Right atrium auricular region (tissue), 2 donors: Measurements from ENCODE around the gene USP17L25. TPM values are rescaled to one million over a fixed set of nuclear protein-coding genes. Genes with fewer than 3 reads are reported as not detected.
"Not testable (repeated sequence)": the region's sequence is repeated elsewhere in the genome, so short reads cannot be mapped to it uniquely, and the experiment has no call there.

Source experiments
- DNase-seq: peaks from one replicate; pipeline ENCODE4 v3.0.0-alpha.2; 2019; ENCODE audit warnings: low spot score
- H3K27ac ChIP-seq, 2 donors: fragments of 200-600 bp; sonication (generic); 1 replicate in 1 of 2; 2 replicates in 1 of 2; pipeline ENCODE4 v1.5.1; 2016 to 2019
- H3K27me3 ChIP-seq, 2 donors: fragments of 200-600 bp; sonication (generic); one replicate each; pipeline versions ENCODE4 v1.5.1 to v1.6.0; 2017 to 2019
- H3K36me3 ChIP-seq: fragments of 200-600 bp; sonication (generic); one replicate; pipeline ENCODE4 v1.5.1; 2016
- H3K4me1 ChIP-seq, 2 donors: fragments of 200-600 bp; sonication (generic); one replicate each; pipeline versions ENCODE4 v1.5.1 to v1.6.0; 2017 to 2019
- H3K4me3 ChIP-seq, 2 donors: fragments of 200-600 bp; sonication (generic); 1 replicate in 1 of 2; 2 replicates in 1 of 2; pipeline ENCODE4 v1.5.1; 2017 to 2019; ENCODE audit warnings: mild to moderate bottlenecking in 1 of 2, moderate library complexity in 1 of 2
- H3K9me3 ChIP-seq, 2 donors: fragments of 200-600 bp; sonication (generic); one replicate each; pipeline ENCODE4 v1.5.1; 2019
- total RNA-seq, 2 donors: library from RNA; depleted of rRNA; stranded (reverse); fragments of >200 nt; gene quantifications; one replicate each; pipeline ENCODE4 v1.1.0, GENCODE V29; 2016

The USP17L25 gene, protein sequence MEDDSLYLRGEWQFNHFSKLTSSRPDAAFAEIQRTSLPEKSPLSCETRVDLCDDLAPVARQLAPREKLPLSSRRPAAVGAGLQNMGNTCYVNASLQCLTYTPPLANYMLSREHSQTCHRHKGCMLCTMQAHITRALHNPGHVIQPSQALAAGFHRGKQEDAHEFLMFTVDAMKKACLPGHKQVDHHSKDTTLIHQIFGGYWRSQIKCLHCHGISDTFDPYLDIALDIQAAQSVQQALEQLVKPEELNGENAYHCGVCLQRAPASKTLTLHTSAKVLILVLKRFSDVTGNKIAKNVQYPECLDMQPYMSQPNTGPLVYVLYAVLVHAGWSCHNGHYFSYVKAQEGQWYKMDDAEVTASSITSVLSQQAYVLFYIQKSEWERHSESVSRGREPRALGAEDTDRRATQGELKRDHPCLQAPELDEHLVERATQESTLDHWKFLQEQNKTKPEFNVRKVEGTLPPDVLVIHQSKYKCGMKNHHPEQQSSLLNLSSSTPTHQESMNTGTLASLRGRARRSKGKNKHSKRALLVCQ
- total RNA-seq, result not detected

DNA sequence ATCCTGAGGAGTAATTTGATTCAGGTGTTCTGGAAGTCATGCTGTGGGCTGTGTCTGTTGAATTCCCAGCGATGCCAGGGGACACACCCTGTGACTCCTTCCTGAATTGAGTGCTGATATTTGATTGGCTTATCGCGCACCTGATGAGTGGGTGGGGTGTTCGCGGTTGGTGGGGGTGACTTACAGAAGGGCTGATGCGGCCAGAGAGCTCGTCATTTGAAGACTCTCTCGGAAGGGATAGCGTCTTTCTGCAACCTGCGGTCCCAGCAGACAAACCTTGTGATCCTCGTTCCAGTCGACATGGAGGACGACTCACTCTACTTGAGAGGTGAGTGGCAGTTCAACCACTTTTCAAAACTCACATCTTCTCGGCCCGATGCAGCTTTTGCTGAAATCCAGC, at the start of gene USP17L25:
Gene USP17L25 (plus strand): TSS at position 301 of the 400 bp plus-strand sequence. CDS start 0 bp downstream, at position 301.
- not testable (repeated sequence) for H3K4me3 ChIP-seq, H3K36me3 ChIP-seq, H3K9me3 ChIP-seq, H3K27me3 ChIP-seq, H3K4me1 ChIP-seq, DNase-seq, H3K27ac ChIP-seq

DNA sequence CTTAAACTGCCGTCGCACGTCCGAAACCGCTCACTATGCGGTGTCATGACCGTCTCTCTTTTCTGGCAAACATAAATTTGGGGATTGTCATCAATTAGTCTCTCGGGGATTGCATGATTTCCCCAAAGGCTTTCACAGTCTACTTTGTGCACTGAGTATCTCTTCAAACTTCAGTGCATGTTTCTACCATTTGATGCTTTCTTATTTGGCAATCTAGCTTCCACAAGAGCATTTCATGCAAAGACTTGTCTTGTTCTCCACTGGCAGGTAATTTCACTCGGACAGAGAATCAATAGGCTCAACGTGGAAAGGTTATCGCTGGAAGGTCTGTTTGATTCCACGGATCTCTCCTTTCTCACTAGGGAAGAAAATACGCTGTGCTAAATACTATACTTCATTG, 5.5 kb upstream of the USP17L25 start:
- H3K9me3 ChIP-seq, H3K36me3 ChIP-seq, H3K4me3 ChIP-seq, H3K27ac ChIP-seq, H3K27me3 ChIP-seq, H3K4me1 ChIP-seq, DNase-seq: not testable (repeated sequence)

DNA sequence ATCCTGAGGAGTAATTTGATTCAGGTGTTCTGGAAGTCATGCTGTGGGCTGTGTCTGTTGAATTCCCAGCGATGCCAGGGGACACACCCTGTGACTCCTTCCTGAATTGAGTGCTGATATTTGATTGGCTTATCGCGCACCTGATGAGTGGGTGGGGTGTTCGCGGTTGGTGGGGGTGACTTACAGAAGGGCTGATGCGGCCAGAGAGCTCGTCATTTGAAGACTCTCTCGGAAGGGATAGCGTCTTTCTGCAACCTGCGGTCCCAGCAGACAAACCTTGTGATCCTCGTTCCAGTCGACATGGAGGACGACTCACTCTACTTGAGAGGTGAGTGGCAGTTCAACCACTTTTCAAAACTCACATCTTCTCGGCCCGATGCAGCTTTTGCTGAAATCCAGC, 4.8 kb upstream of the USP17L25 start, which contains the start of gene USP17L24:
Gene USP17L24 (plus strand): TSS at position 301 of the 400 bp plus-strand sequence. CDS start 0 bp downstream, at position 301.
- DNase-seq, result not testable (repeated sequence)

DNA sequence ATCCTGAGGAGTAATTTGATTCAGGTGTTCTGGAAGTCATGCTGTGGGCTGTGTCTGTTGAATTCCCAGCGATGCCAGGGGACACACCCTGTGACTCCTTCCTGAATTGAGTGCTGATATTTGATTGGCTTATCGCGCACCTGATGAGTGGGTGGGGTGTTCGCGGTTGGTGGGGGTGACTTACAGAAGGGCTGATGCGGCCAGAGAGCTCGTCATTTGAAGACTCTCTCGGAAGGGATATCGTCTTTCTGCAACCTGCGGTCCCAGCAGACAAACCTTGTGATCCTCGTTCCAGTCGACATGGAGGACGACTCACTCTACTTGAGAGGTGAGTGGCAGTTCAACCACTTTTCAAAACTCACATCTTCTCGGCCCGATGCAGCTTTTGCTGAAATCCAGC, 4.6 kb downstream of the USP17L25 start, which contains the start of gene USP17L26:
Gene USP17L26 (plus strand): TSS at position 301 of the 400 bp plus-strand sequence. CDS start 0 bp downstream, at position 301.
- DNase-seq, result not testable (repeated sequence)

More for the DNA sequence above, 4.8 kb upstream of the USP17L25 start, which contains the start of gene USP17L24:
- not testable (repeated sequence) for H3K4me3 ChIP-seq, H3K27me3 ChIP-seq, H3K36me3 ChIP-seq, H3K4me1 ChIP-seq, H3K27ac ChIP-seq, H3K9me3 ChIP-seq

DNA sequence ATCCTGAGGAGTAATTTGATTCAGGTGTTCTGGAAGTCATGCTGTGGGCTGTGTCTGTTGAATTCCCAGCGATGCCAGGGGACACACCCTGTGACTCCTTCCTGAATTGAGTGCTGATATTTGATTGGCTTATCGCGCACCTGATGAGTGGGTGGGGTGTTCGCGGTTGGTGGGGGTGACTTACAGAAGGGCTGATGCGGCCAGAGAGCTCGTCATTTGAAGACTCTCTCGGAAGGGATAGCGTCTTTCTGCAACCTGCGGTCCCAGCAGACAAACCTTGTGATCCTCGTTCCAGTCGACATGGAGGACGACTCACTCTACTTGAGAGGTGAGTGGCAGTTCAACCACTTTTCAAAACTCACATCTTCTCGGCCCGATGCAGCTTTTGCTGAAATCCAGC, 9.4 kb downstream of the USP17L25 start, which contains the start of gene USP17L5:
Gene USP17L5 (plus strand): TSS at position 301 of the 400 bp plus-strand sequence. CDS start 0 bp downstream, at position 301.
- not testable (repeated sequence) for DNase-seq, H3K9me3 ChIP-seq, H3K4me3 ChIP-seq, H3K4me1 ChIP-seq, H3K27me3 ChIP-seq, H3K27ac ChIP-seq, H3K36me3 ChIP-seq

More for the DNA sequence above, 4.6 kb downstream of the USP17L25 start, which contains the start of gene USP17L26:
- H3K27ac ChIP-seq, H3K9me3 ChIP-seq, H3K4me1 ChIP-seq, H3K36me3 ChIP-seq, H3K27me3 ChIP-seq, H3K4me3 ChIP-seq: not testable (repeated sequence)

DNA sequence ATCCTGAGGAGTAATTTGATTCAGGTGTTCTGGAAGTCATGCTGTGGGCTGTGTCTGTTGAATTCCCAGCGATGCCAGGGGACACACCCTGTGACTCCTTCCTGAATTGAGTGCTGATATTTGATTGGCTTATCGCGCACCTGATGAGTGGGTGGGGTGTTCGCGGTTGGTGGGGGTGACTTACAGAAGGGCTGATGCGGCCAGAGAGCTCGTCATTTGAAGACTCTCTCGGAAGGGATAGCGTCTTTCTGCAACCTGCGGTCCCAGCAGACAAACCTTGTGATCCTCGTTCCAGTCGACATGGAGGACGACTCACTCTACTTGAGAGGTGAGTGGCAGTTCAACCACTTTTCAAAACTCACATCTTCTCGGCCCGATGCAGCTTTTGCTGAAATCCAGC, 14.1 kb downstream of the USP17L25 start, which contains the start of gene USP17L27:
Gene USP17L27 (plus strand): TSS at position 301 of the 400 bp plus-strand sequence. CDS start 0 bp downstream, at position 301.
- not testable (repeated sequence) for H3K4me1 ChIP-seq, H3K27me3 ChIP-seq, H3K27ac ChIP-seq, H3K4me3 ChIP-seq, DNase-seq, H3K36me3 ChIP-seq, H3K9me3 ChIP-seq

DNA sequence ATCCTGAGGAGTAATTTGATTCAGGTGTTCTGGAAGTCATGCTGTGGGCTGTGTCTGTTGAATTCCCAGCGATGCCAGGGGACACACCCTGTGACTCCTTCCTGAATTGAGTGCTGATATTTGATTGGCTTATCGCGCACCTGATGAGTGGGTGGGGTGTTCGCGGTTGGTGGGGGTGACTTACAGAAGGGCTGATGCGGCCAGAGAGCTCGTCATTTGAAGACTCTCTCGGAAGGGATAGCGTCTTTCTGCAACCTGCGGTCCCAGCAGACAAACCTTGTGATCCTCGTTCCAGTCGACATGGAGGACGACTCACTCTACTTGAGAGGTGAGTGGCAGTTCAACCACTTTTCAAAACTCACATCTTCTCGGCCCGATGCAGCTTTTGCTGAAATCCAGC, 18.9 kb downstream of the USP17L25 start, which contains the start of gene USP17L28:
Gene USP17L28 (plus strand): TSS at position 301 of the 400 bp plus-strand sequence. CDS start 0 bp downstream, at position 301.
- H3K27me3 ChIP-seq, H3K9me3 ChIP-seq, H3K4me1 ChIP-seq, H3K36me3 ChIP-seq, H3K27ac ChIP-seq, DNase-seq, H3K4me3 ChIP-seq: not testable (repeated sequence)

DNA sequence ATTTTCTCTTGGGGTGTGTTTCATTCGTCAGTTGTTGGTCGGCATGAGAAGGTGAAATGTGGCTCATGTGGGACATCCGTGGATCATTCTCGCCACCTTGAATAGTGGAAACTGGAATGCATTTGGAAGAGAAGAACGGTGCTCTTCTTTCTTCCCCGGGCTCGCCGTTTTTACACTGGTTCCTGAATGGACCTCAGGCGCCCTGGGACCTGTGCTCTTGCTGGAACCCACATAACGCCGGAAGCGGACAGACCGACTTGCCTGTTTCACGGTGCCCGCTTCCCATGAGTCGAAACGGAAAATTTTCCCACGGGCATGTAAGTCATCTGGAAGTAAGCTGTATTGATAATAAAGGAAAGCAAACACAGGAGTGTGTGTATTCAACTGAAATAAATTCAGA, 21.2 kb downstream of the USP17L25 start:
- H3K4me1 ChIP-seq, H3K27me3 ChIP-seq, DNase-seq, H3K9me3 ChIP-seq, H3K27ac ChIP-seq, H3K36me3 ChIP-seq, H3K4me3 ChIP-seq: not testable (repeated sequence)

DNA sequence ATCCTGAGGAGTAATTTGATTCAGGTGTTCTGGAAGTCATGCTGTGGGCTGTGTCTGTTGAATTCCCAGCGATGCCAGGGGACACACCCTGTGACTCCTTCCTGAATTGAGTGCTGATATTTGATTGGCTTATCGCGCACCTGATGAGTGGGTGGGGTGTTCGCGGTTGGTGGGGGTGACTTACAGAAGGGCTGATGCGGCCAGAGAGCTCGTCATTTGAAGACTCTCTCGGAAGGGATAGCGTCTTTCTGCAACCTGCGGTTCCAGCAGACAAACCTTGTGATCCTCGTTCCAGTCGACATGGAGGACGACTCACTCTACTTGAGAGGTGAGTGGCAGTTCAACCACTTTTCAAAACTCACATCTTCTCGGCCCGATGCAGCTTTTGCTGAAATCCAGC, 23.6 kb downstream of the USP17L25 start, which contains the start of gene USP17L29:
Gene USP17L29 (plus strand): TSS at position 301 of the 400 bp plus-strand sequence. CDS start 0 bp downstream, at position 301.
- not testable (repeated sequence) for H3K9me3 ChIP-seq, H3K4me3 ChIP-seq, DNase-seq, H3K36me3 ChIP-seq, H3K4me1 ChIP-seq, H3K27me3 ChIP-seq, H3K27ac ChIP-seq

DNA sequence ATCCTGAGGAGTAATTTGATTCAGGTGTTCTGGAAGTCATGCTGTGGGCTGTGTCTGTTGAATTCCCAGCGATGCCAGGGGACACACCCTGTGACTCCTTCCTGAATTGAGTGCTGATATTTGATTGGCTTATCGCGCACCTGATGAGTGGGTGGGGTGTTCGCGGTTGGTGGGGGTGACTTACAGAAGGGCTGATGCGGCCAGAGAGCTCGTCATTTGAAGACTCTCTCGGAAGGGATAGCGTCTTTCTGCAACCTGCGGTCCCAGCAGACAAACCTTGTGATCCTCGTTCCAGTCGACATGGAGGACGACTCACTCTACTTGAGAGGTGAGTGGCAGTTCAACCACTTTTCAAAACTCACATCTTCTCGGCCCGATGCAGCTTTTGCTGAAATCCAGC, 33.1 kb downstream of the USP17L25 start, which contains the start of gene USP17L30:
Gene USP17L30 (plus strand): TSS at position 301 of the 400 bp plus-strand sequence. CDS start 0 bp downstream, at position 301.
- not testable (repeated sequence) for H3K9me3 ChIP-seq, H3K27me3 ChIP-seq, H3K36me3 ChIP-seq, H3K27ac ChIP-seq, H3K4me1 ChIP-seq, H3K4me3 ChIP-seq, DNase-seq

DNA sequence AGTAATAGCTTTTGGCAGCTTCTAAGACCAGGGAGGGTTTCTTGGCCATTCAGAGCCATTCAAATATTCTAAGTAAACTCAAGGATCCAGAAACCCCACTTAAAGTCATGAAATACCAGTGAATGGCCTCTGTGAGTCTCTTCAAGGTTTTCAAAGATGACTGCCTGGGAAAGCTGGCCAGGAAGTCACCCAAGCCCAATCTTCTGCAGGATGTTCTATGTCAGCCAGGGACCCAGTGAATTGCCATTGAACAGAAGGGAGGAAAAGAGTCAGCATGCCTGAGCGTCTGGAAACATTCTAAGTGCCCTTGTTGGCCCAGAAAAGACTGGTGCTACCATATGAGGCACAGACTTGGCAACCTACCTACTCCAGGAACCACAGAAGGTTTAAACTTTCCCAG, 50.2 kb downstream of the USP17L25 start:
- DNase-seq, H3K27me3 ChIP-seq, H3K4me1 ChIP-seq, H3K9me3 ChIP-seq, H3K4me3 ChIP-seq, H3K27ac ChIP-seq, H3K36me3 ChIP-seq: not testable (repeated sequence)

Other genes with a start within 250 kb of the USP17L25 start
- gene FAM90A26, start 159.5 kb upstream of the USP17L25 start, total RNA-seq, result not detected
- not detected for gene USP17L10, start 119.3 kb upstream of the USP17L25 start, total RNA-seq
- gene USP17L11, start 114.5 kb upstream of the USP17L25 start, total RNA-seq, result not detected
- not detected for gene USP17L12, start 109.8 kb upstream of the USP17L25 start, total RNA-seq
- gene USP17L13, start 105.0 kb upstream of the USP17L25 start, total RNA-seq, result not detected
- gene USP17L15, start 95.5 kb upstream of the USP17L25 start, total RNA-seq, result not detected
- gene USP17L17, start 86.0 kb upstream of the USP17L25 start, total RNA-seq, result not detected
- not detected for gene USP17L18, start 81.3 kb upstream of the USP17L25 start, total RNA-seq
- gene USP17L19, start 76.5 kb upstream of the USP17L25 start, total RNA-seq, result not detected
- gene USP17L20, start 71.8 kb upstream of the USP17L25 start, total RNA-seq, result not detected
- not detected for gene USP17L21, start 67.0 kb upstream of the USP17L25 start, total RNA-seq
- gene USP17L22, start 62.3 kb upstream of the USP17L25 start, total RNA-seq, result not detected
- gene USP17L24, start 4.7 kb upstream of the USP17L25 start, total RNA-seq, result not detected
- gene USP17L26, start 4.7 kb downstream of the USP17L25 start, total RNA-seq, result not detected
- gene USP17L5, start 9.5 kb downstream of the USP17L25 start, total RNA-seq, result not detected
- gene USP17L27, start 14.2 kb downstream of the USP17L25 start, total RNA-seq, result not detected
- gene USP17L28, start 19.0 kb downstream of the USP17L25 start, total RNA-seq, result not detected
- gene USP17L29, start 23.7 kb downstream of the USP17L25 start, total RNA-seq, result not detected
- gene USP17L30, start 33.2 kb downstream of the USP17L25 start, total RNA-seq, result not detected
- not detected for gene DEFB131A, start 114.5 kb downstream of the USP17L25 start, total RNA-seq